SKM-1 treated with dmso at 0.1 percent for 144 hours (cell line): ENCODE measurements around the gene ZNF609.
A peak's percentile ranks its signal among the peaks of the same experiment; 100 is the strongest.
"Not testable (repeated sequence)": the region's sequence is repeated elsewhere in the genome, so short reads cannot be mapped to it uniquely, and the experiment has no call there.

Experiments
- DNase-seq: peaks from one replicate; lab custom pipeline; 2025; ENCODE audit not compliant: unreplicated experiment; lab: John Stamatoyannopoulos, UW

Gene ZNF609

GRCh38 chr15:64617727-64618126, 157.3 kb downstream of the ZNF609 start:
- DNase-seq: no peak

GRCh38 chr15:64618138-64618537, 157.8 kb downstream of the ZNF609 start:
- DNase-seq: no peak

GRCh38 chr15:64618540-64618939, 158.2 kb downstream of the ZNF609 start:
- DNase-seq: no peak

GRCh38 chr15:64619880-64620839, 159.8 kb downstream of the ZNF609 start:
- DNase-seq: no peak

- no peak for DNase-seq
Observed at GRCh38 chr15:64621056-64621455, 160.7 kb downstream of the ZNF609 start.

- DNase-seq: no peak
Observed at GRCh38 chr15:64622410-64623260, 162.3 kb downstream of the ZNF609 start.

GRCh38 chr15:64623347-64623996, 163.1 kb downstream of the ZNF609 start:
- DNase-seq: no peak

- no peak for DNase-seq
Observed at GRCh38 chr15:64624242-64624641, 163.9 kb downstream of the ZNF609 start.

- no peak for DNase-seq
Observed at GRCh38 chr15:64629063-64629462, 168.7 kb downstream of the ZNF609 start.

GRCh38 chr15:64630396-64631107, 170.2 kb downstream of the ZNF609 start:
- DNase-seq: no peak

- not testable (repeated sequence) for DNase-seq
Observed at GRCh38 chr15:64632639-64633038, 172.3 kb downstream of the ZNF609 start.

- DNase-seq: no peak
Observed at GRCh38 chr15:64633332-64633731, 173.0 kb downstream of the ZNF609 start.

GRCh38 chr15:64634027-64634426, 173.6 kb downstream of the ZNF609 start:
- no peak for DNase-seq

- no peak for DNase-seq
Observed at GRCh38 chr15:64634576-64635498, 174.5 kb downstream of the ZNF609 start.

GRCh38 chr15:64635499-64636495, 175.4 kb downstream of the ZNF609 start:
- no peak for DNase-seq

GRCh38 chr15:64636556-64636955, 176.2 kb downstream of the ZNF609 start:
- DNase-seq: no peak

GRCh38 chr15:64637412-64637811, 177.0 kb downstream of the ZNF609 start:
- DNase-seq: no peak

- peak; percentile 28 for DNase-seq
Observed at GRCh38 chr15:64639744-64640143, 179.4 kb downstream of the ZNF609 start.
